ENCODE results near the gene ALK.

DNA sequence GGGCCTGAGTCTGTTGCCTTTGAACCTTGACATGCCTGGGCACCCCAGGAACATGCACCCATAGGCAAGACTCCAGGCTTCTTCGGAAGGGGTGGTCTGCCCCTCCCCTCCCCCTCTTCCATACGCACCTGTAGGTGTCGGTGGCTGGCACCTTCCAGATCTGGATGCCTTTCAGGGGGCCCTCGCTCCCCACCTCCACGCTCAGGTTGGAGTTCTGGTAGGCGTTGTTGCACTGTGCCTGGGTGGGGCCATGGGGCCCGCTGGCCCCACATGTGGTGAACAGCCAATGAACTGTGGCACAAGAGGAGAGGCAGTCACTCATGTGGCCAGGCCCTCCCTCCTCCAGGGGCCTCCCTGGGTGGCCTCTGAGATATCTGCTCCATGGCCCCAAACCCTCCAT is 670.4 kb downstream of the ALK start:
- TF ChIP-seq, protein P1, sequence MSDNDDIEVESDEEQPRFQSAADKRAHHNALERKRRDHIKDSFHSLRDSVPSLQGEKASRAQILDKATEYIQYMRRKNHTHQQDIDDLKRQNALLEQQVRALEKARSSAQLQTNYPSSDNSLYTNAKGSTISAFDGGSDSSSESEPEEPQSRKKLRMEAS (IDR thresholded peaks at IDR 0.05), result no peak
- no peak for TF ChIP-seq TEAD4 (IDR thresholded peaks at IDR 0.05)
- TF ChIP-seq YY1 (IDR thresholded peaks at IDR 0.05; ENCODE audit: low read depth), result no peak
- TF ChIP-seq TCF12 (IDR thresholded peaks at IDR 0.05; ENCODE audit: low read depth), result no peak
- no peak for TF ChIP-seq REST (IDR thresholded peaks at IDR 0.05; ENCODE audit: low read depth)
- TF ChIP-seq TAF1 (IDR thresholded peaks at IDR 0.05; ENCODE audit: low read depth), result no peak
- no peak for TF ChIP-seq EP300 (IDR thresholded peaks at IDR 0.05; ENCODE audit: borderline replicate concordance)
- TF ChIP-seq ZBTB7A (IDR thresholded peaks at IDR 0.05; ENCODE audit: low read depth), result no peak

All from Ishikawa (cell line).